ENCODE results near the gene ZBTB47.

Gene ZBTB47

GRCh38 chr3:42693530-42693930, 40.0 kb downstream of the ZBTB47 start:
- TF ChIP-seq FOXP2 (optimal IDR thresholded peaks at IDR 0.05; ENCODE audit: borderline replicate concordance, extremely low read depth, extremely low read length, insufficient read depth) (no peak), SIN3A (IDR thresholded peaks at IDR 0.05; ENCODE audit: borderline replicate concordance, insufficient read depth, low read length) (no peak), REST (IDR thresholded peaks at IDR 0.05; ENCODE audit: insufficient read depth in 1 of 2, low read depth in 2 of 2, low read length in 2 of 2) (no peak), POLR2AphosphoS5 (IDR thresholded peaks at IDR 0.05; ENCODE audit: low read depth, low read length) (no peak)

- no peak for TF ChIP-seq FOXP2 (optimal IDR thresholded peaks at IDR 0.05; ENCODE audit: borderline replicate concordance, extremely low read depth, extremely low read length, insufficient read depth)
- TF ChIP-seq TAF1 (IDR thresholded peaks at IDR 0.05; ENCODE audit: borderline replicate concordance, insufficient read depth, low read length), result no peak
- no peak for TF ChIP-seq REST (IDR thresholded peaks at IDR 0.05; ENCODE audit: insufficient read depth in 1 of 2, low read depth in 2 of 2, low read length in 2 of 2)
- no peak for TF ChIP-seq POLR2AphosphoS5 (IDR thresholded peaks at IDR 0.05; ENCODE audit: low read depth, low read length)
- TF ChIP-seq SIN3A (IDR thresholded peaks at IDR 0.05; ENCODE audit: borderline replicate concordance, insufficient read depth, low read length), result no peak
These were observed 40.9 kb downstream of the ZBTB47 start for GRCh38 chr3:42694366-42694765.

- no peak for TF ChIP-seq SIN3A (IDR thresholded peaks at IDR 0.05; ENCODE audit: borderline replicate concordance, insufficient read depth, low read length)
- TF ChIP-seq POLR2AphosphoS5 (IDR thresholded peaks at IDR 0.05; ENCODE audit: low read depth, low read length), result no peak
- no peak for TF ChIP-seq REST (IDR thresholded peaks at IDR 0.05; ENCODE audit: insufficient read depth in 1 of 2, low read depth in 2 of 2, low read length in 2 of 2)
- no peak for TF ChIP-seq FOXP2 (optimal IDR thresholded peaks at IDR 0.05; ENCODE audit: borderline replicate concordance, extremely low read depth, extremely low read length, insufficient read depth)
- TF ChIP-seq TAF1 (IDR thresholded peaks at IDR 0.05; ENCODE audit: borderline replicate concordance, insufficient read depth, low read length), result no peak
These were observed 43.1 kb downstream of the ZBTB47 start for GRCh38 chr3:42696356-42697288.

GRCh38 chr3:42697289-42698051, 44.0 kb downstream of the ZBTB47 start:
- TF ChIP-seq TAF1 (IDR thresholded peaks at IDR 0.05; ENCODE audit: borderline replicate concordance, insufficient read depth, low read length) (no peak), REST (IDR thresholded peaks at IDR 0.05; ENCODE audit: insufficient read depth in 1 of 2, low read depth in 2 of 2, low read length in 2 of 2) (no peak), POLR2AphosphoS5 (IDR thresholded peaks at IDR 0.05; ENCODE audit: low read depth, low read length) (no peak), FOXP2 (optimal IDR thresholded peaks at IDR 0.05; ENCODE audit: borderline replicate concordance, extremely low read depth, extremely low read length, insufficient read depth) (no peak), SIN3A (IDR thresholded peaks at IDR 0.05; ENCODE audit: borderline replicate concordance, insufficient read depth, low read length) (no peak)

Data from PFSK-1 (cell line).